AG09319 (cell line): ENCODE measurements around the gene XRN2.

Experiments used
- DNase-seq: peaks from one replicate; pipeline ENCODE4 v3.0.0-alpha.2; 2010; ENCODE audit warnings: low read depth; ENCODE audit errors: extremely low read depth
- CTCF ChIP-seq: IDR thresholded peaks from 2 replicates; pipeline ENCODE4 v1.5.1; 2011; ENCODE audit warnings: low read depth, mild to moderate bottlenecking, inconsistent platforms, low read length, moderate library complexity

XRN2 gene

GRCh38 chr20:21279706-21280521, 23.2 kb upstream of the XRN2 start:
- TF ChIP-seq CTCF = no peak
- no peak for DNase-seq

- no peak for DNase-seq
- TF ChIP-seq CTCF = no peak
Observed at GRCh38 chr20:21280522-21281016, 22.6 kb upstream of the XRN2 start.

- DNase-seq = no peak
- TF ChIP-seq CTCF = no peak
Observed at GRCh38 chr20:21286775-21287174, 16.4 kb upstream of the XRN2 start.

GRCh38 chr20:21288587-21289370, 14.4 kb upstream of the XRN2 start:
- no peak for TF ChIP-seq CTCF
- no peak for DNase-seq

GRCh38 chr20:21289651-21290050, 13.5 kb upstream of the XRN2 start:
- TF ChIP-seq CTCF = no peak
- no peak for DNase-seq

- no peak for TF ChIP-seq CTCF
- DNase-seq = no peak
Observed at GRCh38 chr20:21291026-21291425, 12.1 kb upstream of the XRN2 start.

GRCh38 chr20:21294755-21295154, 8.4 kb upstream of the XRN2 start:
- TF ChIP-seq CTCF = no peak
- no peak for DNase-seq
